HepG2 (cell line): ENCODE results near the gene ZKSCAN8.

Experiments used
- FLYWCH1 ChIP-seq: sonication (generic); formaldehyde crosslinking; IDR thresholded peaks from 2 replicates; pipeline ENCODE4 v1.8.1; 2023; ENCODE audit warnings: mild to moderate bottlenecking, missing genetic modification reagents
- GTF2F1 ChIP-seq: fragments of 150-350 bp; IDR thresholded peaks from 2 replicates; pipeline ENCODE4 v1.6.1; 2014; ENCODE audit warnings: low read length
- POLR2A ChIP-seq, 2 experiments: IDR thresholded peaks; 2 replicates each; pipeline ENCODE4 v1.6.1; 2011; ENCODE audit warnings: low read depth in 2 of 2, low read length in 2 of 2, mild to moderate bottlenecking in 1 of 2, moderate library complexity in 1 of 2; ENCODE audit not compliant: insufficient read depth in 1 of 2
- ZNF530 ChIP-seq: sonication (generic); formaldehyde crosslinking; IDR thresholded peaks from 2 replicates; pipeline ENCODE4 v1.5.0; 2020; ENCODE audit warnings: low read depth, mild to moderate bottlenecking, missing genetic modification reagents
- TF ChIP-seq, protein P1 (sequence below): sonication (generic); formaldehyde crosslinking; IDR thresholded peaks from 2 replicates; pipeline ENCODE4 v1.5.0; 2020; ENCODE audit warnings: mild to moderate bottlenecking, missing genetic modification reagents, moderate library complexity

DNA sequence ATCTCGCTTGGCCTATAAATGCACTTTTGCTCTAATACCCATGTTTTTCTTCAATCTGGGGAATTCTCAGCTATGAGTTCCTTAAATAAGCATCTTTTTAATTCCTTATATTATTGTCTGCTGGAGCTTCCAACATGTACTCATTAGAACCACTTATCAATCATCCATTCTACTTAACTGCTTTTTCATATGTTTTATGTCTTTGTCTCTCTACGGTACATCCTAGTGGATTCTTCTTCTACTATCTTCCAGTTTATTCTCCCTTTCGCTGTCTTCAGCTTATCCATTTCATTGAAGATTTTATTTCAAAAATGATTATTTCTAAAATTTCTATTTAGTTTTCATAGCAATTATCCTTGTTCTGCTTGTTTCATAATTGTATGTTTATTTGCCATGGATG lies 29.7 kb upstream of the ZKSCAN8 start:
- TF ChIP-seq POLR2A (IDR thresholded peaks at IDR 0.05; ENCODE audit: insufficient read depth in 1 of 2, low read depth in 2 of 2, low read length in 2 of 2) (no peak), ZNF530 (CRISPR knock-in tag) (no peak), GTF2F1 (no peak), FLYWCH1 (CRISPR knock-in tag) (no peak)
- TF ChIP-seq, protein P1, sequence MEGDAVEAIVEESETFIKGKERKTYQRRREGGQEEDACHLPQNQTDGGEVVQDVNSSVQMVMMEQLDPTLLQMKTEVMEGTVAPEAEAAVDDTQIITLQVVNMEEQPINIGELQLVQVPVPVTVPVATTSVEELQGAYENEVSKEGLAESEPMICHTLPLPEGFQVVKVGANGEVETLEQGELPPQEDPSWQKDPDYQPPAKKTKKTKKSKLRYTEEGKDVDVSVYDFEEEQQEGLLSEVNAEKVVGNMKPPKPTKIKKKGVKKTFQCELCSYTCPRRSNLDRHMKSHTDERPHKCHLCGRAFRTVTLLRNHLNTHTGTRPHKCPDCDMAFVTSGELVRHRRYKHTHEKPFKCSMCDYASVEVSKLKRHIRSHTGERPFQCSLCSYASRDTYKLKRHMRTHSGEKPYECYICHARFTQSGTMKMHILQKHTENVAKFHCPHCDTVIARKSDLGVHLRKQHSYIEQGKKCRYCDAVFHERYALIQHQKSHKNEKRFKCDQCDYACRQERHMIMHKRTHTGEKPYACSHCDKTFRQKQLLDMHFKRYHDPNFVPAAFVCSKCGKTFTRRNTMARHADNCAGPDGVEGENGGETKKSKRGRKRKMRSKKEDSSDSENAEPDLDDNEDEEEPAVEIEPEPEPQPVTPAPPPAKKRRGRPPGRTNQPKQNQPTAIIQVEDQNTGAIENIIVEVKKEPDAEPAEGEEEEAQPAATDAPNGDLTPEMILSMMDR (CRISPR knock-in tag) = no peak
